K562 (cell line): ENCODE measurements around the gene CACTIN. TPM values are rescaled to one million over a fixed set of nuclear protein-coding genes. Genes with fewer than 3 reads are reported as not detected.

Source experiments
- ATAC-seq: fragments of 200-7000 bp; cut with Tn5 transposase; 3 replicates; pipeline ENCODE4 v1.9.1; 2020; ENCODE audit warnings: moderate library complexity
- BruUV-seq: library from RNA; stranded (reverse); fragments of 400-500 nt; replicated peaks from 2 replicates; lab custom pipeline; 2021; lab: Mats Ljungman, UMichigan
- CTCF ChIA-PET: fragments of 300-600 bp; formaldehyde crosslinking; extraction: SDS; loops from one replicate; lab custom pipeline; 2021; ENCODE audit warnings: low intra/inter-chr PET ratio; lab: Yijun Ruan, JAX
- POLR2A ChIA-PET: fragments of 300-600, 350-650 bp; sonication (Branson Sonifier 250); formaldehyde crosslinking; extraction: SDS; loops from one replicate; lab custom pipeline; 2021; ENCODE audit warnings: antibody characterized with exemption, inconsistent platforms; lab: Yijun Ruan, JAX
- DNase-seq, 4 experiments: peaks; one replicate each; pipeline versions ENCODE4 v3.0.0 to v3.0.0-alpha.2; 2011 to 2018; ENCODE audit warnings: low spot score in 3 of 4, mixed read lengths in 3 of 4; ENCODE audit errors: extremely low read depth in 1 of 4
- FAIRE-seq: peaks from 2 replicates; lab custom pipeline; 2011; peaks lifted over from hg19 to GRCh38; lab: Jason Lieb, UNC
- H2AFZ ChIP-seq: 2 replicates; pipeline ENCODE4 v1.6.0; 2011; ENCODE audit warnings: low read depth, low read length, control low read depth, inconsistent platforms
- H3K27ac ChIP-seq: fragments of 200-600 bp; 3 replicates; pipeline ENCODE4 v1.8.0; 2011; ENCODE audit warnings: low read depth, mild to moderate bottlenecking, control low read depth, inconsistent platforms, low read length, moderate library complexity, mixed read lengths; ENCODE audit errors: extremely low read depth
- H3K27me3 ChIP-seq, 2 experiments: fragments of 300-600 bp in 1 of 2; 2 replicates in 1 of 2; 3 replicates in 1 of 2; pipeline versions ENCODE4 v1.6.0 to v1.8.0; 2011; ENCODE audit warnings: inconsistent platforms in 2 of 2, low read length in 2 of 2, mild to moderate bottlenecking in 1 of 2, mixed read lengths in 1 of 2, moderate library complexity in 1 of 2; ENCODE audit not compliant: control insufficient read depth in 2 of 2, insufficient read depth in 2 of 2
- H3K36me3 ChIP-seq: fragments of 300-600 bp; 3 replicates; pipeline ENCODE4 v1.8.0; 2011; ENCODE audit warnings: mild to moderate bottlenecking, low read length, inconsistent platforms; ENCODE audit not compliant: control insufficient read depth, insufficient read depth
- H3K4me1 ChIP-seq, 2 experiments: fragments of 200-600 bp in 1 of 2; replicated peaks in 1 of 2; 2 replicates in 1 of 2; 3 replicates in 1 of 2; pipeline versions ENCODE4 v1.5.1 to v1.8.0; 2011; ENCODE audit warnings: inconsistent platforms in 2 of 2, low read length in 2 of 2, mild to moderate bottlenecking in 1 of 2, mixed read lengths in 1 of 2, moderate library complexity in 1 of 2; ENCODE audit not compliant: control insufficient read depth in 2 of 2, insufficient read depth in 2 of 2
- H3K4me2 ChIP-seq: 2 replicates; pipeline ENCODE4 v1.6.1; 2011; ENCODE audit warnings: low read length, control low read depth, inconsistent platforms, mixed read lengths; ENCODE audit not compliant: insufficient read depth
- H3K4me3 ChIP-seq: fragments of 200-600 bp; sonication (generic), shearing (Covaris generic); 2 replicates; pipeline ENCODE4 v1.5.1; 2016; ENCODE audit warnings: control low read depth, inconsistent platforms
- H3K79me2 ChIP-seq: fragments of 200-600 bp; 3 replicates; pipeline ENCODE4 v1.8.0; 2011; ENCODE audit warnings: low read length, inconsistent platforms; ENCODE audit not compliant: control insufficient read depth, insufficient read depth
- H3K9ac ChIP-seq, 2 experiments: 2 replicates each; pipeline versions ENCODE4 v1.6.0 to v1.6.1; 2011; ENCODE audit warnings: low read depth in 2 of 2, low read length in 2 of 2, control low read depth in 1 of 2, inconsistent platforms in 1 of 2, mild to moderate bottlenecking in 1 of 2, mixed read lengths in 1 of 2; ENCODE audit not compliant: insufficient read depth in 1 of 2
- H3K9me1 ChIP-seq: one replicate; pipeline ENCODE4 v1.6.0; 2011; ENCODE audit warnings: inconsistent platforms, mild to moderate bottlenecking, low read length, moderate library complexity; ENCODE audit not compliant: control insufficient read depth, insufficient read depth
- H3K9me3 ChIP-seq: replicated peaks from 2 replicates; pipeline ENCODE4 v1.5.1; 2011; ENCODE audit warnings: low read depth, low read length, inconsistent platforms; ENCODE audit not compliant: control insufficient read depth, insufficient read depth
- H4K20me1 ChIP-seq: replicated peaks from 2 replicates; pipeline ENCODE4 v1.6.1; 2011; ENCODE audit warnings: low read length, inconsistent platforms, mixed read lengths; ENCODE audit not compliant: control insufficient read depth, insufficient read depth
- HDAC3 ChIP-seq: fragments of 450-650 bp; IDR thresholded peaks from 2 replicates; pipeline ENCODE4 v1.6.1; 2018; ENCODE audit warnings: borderline replicate concordance, mild to moderate bottlenecking, moderate library complexity; ENCODE audit not compliant: partially characterized antibody
- RBM22 ChIP-seq: fragments of 200-400 bp; formaldehyde crosslinking; IDR thresholded peaks from 2 replicates; pipeline ENCODE4 v1.6.1; 2018; ENCODE audit warnings: low read length, low read depth; ENCODE audit not compliant: poor library complexity, severe bottlenecking
- WGBS: fragments of 100-300 bp; shearing (Covaris generic); methylation state at CpG from one replicate; pipeline ENCODE4 v1.1.6; 2016; ENCODE audit warnings: low coverage, mixed read lengths; ENCODE audit not compliant: insufficient coverage; ENCODE audit errors: missing lambda C conversion rate; 5-methylcytosine and 5-hydroxymethylcytosine counted together
- in situ Hi-C: fragments of 300-500 bp; cut with MboI; formaldehyde crosslinking; loops from 4 replicates; pipeline ENCODE4 v1.15.0; 2018; ENCODE audit warnings: inconsistent platforms, mixed read lengths
- intact Hi-C: fragments of 100-400 bp; cut with micrococcal nuclease; formaldehyde crosslinking; loops from 2 replicates; pipeline ENCODE4 v1.14.2; 2022
- polyA plus RNA-seq, 8 experiments: library from polyadenylated mRNA; depleted of rRNA in 4 of 8; stranded (reverse) in 5 of 8; unstranded in 3 of 8; fragments of >200 nt; fragmentation: Nextera tagmentation in 2 of 8; fragmentation: Illumina TruSeq in 1 of 8; extraction: Ambion mirVana in 2 of 8; extraction: Trizol in 1 of 8; gene quantifications; 2 replicates each; pipeline versions ENCODE4 v1.2.1 to v1.2.3, GENCODE V29; 2011 to 2014; ENCODE audit warnings: inconsistent platforms in 1 of 8, missing spikeins in 1 of 8
- total RNA-seq, 7 experiments: library from RNA; depleted of rRNA in 6 of 7; stranded (reverse); fragments of >200 nt in 6 of 7; fragmentation: Illumina TruSeq in 2 of 7; extraction: Trizol in 2 of 7; gene quantifications; 2 replicates each; pipeline versions ENCODE4 v1.2.1 to v1.2.3, GENCODE V29; 2011 to 2021; ENCODE audit warnings: low replicate concordance in 1 of 7
- TF ChIP-seq, protein P1 (sequence below): sonication (generic); formaldehyde crosslinking; IDR thresholded peaks from 2 replicates; pipeline ENCODE4 v1.8.0; 2022; ENCODE audit warnings: mild to moderate bottlenecking, missing genetic modification reagents, borderline replicate concordance

CACTIN gene
- total and polyA plus RNA-seq, 9 of the 15 experiments (the other 6 are each of a cell fraction or from before 2014, with no cell fraction given) = 0.15 to 49.2 (median 15.0) TPM

DNA sequence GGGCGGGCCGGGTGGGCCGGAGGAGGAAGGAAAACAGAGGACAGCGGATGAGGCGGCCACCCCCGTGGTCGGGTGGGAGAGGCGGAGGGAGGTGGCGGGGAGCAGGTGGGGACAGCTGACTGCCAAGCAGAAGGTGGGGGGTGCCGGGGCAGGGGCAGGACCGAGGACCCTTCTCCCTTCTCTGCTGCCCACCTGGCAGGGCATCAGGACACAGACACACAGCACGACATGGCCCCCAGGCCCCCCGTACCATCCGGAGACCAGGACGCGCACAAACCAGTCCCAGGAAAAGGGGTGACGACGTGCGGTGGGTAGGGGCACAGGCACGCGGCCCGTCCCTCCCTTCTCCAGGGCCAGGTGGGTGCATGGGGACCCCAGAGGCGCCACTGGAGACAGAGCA, 11.0 kb upstream of the CACTIN start:
- TF ChIP-seq, protein P1, sequence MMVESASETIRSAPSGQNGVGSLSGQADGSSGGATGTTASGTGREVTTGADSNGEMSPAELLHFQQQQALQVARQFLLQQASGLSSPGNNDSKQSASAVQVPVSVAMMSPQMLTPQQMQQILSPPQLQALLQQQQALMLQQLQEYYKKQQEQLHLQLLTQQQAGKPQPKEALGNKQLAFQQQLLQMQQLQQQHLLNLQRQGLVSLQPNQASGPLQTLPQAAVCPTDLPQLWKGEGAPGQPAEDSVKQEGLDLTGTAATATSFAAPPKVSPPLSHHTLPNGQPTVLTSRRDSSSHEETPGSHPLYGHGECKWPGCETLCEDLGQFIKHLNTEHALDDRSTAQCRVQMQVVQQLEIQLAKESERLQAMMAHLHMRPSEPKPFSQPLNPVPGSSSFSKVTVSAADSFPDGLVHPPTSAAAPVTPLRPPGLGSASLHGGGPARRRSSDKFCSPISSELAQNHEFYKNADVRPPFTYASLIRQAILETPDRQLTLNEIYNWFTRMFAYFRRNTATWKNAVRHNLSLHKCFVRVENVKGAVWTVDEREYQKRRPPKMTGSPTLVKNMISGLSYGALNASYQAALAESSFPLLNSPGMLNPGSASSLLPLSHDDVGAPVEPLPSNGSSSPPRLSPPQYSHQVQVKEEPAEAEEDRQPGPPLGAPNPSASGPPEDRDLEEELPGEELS (CRISPR knock-in tag) = no peak
- TF ChIP-seq RBM22 = peak; percentile 5
- H3K27ac ChIP-seq = no peak overlapping the region
- FAIRE-seq (no peak), ATAC-seq (no peak), DNase-seq (no peak)
- peaks cover 4% of the 10 kb centered on the region for H3K9me1 ChIP-seq
- CTCF ChIA-PET = no interaction called here
- H4K20me1 ChIP-seq = no peaks in the 10 kb centered on the region
- H3K4me3 ChIP-seq = no peak overlapping the region
- peaks cover 0 to 52% of the 10 kb centered on the region in 2 experiments; a peak in 2 of 5 replicates for H3K4me1 ChIP-seq
- in situ Hi-C loops (no loop called here), intact Hi-C loops (no loop called here)
- no peaks in the 10 kb centered on the region for H3K9me3 ChIP-seq
- H3K79me2 ChIP-seq = no peaks in the 10 kb centered on the region
- no peak overlapping the region for H2AFZ ChIP-seq
- POLR2A ChIA-PET = no interaction called here
- H3K4me2 ChIP-seq = no peak overlapping the region
- BruUV-seq = no TSS peak
- H3K36me3 ChIP-seq = peaks cover 37% of the 10 kb centered on the region; the same call in 1 of the 3 replicates
- H3K9ac ChIP-seq = no peak overlapping the region
- 98% methylated on average over 11 of the region's 23 CpGs for WGBS
- H3K27me3 ChIP-seq = no peaks in the 10 kb centered on the region

DNA sequence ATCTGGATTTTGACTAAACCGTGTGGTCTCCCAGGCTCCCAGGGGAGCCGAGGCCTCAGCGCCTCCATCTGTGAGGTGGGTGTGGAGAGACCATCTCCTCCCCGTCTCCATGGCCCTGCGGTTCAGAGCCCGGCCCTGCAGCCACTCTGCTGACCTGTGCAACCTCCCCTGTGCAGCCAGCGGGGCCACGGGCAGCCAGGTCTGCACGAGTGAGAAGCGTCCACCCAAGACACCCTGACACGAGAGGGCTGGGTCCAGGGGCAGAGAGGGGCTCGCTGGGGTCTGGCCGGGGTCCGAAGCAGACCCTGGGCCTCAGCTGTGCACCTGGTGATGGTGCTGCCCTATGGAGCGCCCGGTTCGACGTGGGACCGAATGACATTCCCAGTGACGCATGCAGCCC, 10.4 kb upstream of the CACTIN start:
- intact Hi-C loops (no loop called here), in situ Hi-C loops (no loop called here)
- no peaks in the 10 kb centered on the region for H3K9me3 ChIP-seq
- CTCF ChIA-PET = no interaction called here
- FAIRE-seq (no peak), ATAC-seq (no peak), DNase-seq (no peak)
- BruUV-seq = no TSS peak
- H3K4me1 ChIP-seq = peaks cover 0 to 51% of the 10 kb centered on the region in 2 experiments; a peak in 2 of 5 replicates
- no peak overlapping the region for H3K27ac ChIP-seq
- H3K9me1 ChIP-seq = peaks cover 4% of the 10 kb centered on the region
- no peaks in the 10 kb centered on the region for H3K79me2 ChIP-seq
- H3K4me2 ChIP-seq = no peak overlapping the region
- POLR2A ChIA-PET = interaction anchor here (0.6 kb wide), 1 partner anchor 349 kb away, joined by 3 read pairs; the partner anchor contains the start of gene EEF2
- no peaks in the 10 kb centered on the region for H3K27me3 ChIP-seq
- 0 out of 4 replicates have a peak overlapping the region, but pooled peaks of 1 of the 2 experiments have one; percentile 58 for H3K9ac ChIP-seq
- 79% methylated on average over 5 of the region's 20 CpGs for WGBS
- H3K36me3 ChIP-seq = peaks cover 43% of the 10 kb centered on the region; the same call in 1 of the 3 replicates
- no peaks in the 10 kb centered on the region for H4K20me1 ChIP-seq
- H3K4me3 ChIP-seq = no peak overlapping the region
- H2AFZ ChIP-seq = no peak overlapping the region
- TF ChIP-seq HDAC3 = no peak
